Esophagus squamous epithelium (tissue), 4 donors: ENCODE results near the gene MRRF.

ENCODE experiments used
- CTCF ChIP-seq, 6 experiments: fragments of 450-650 bp in 4 of 6; fragments of 200-600 bp in 2 of 6; sonication (generic) in 2 of 6; IDR thresholded peaks; one replicate each; pipeline ENCODE4 v1.5.1; 2016 to 2019; ENCODE audit warnings: antibody characterized with exemption in 6 of 6, mild to moderate bottlenecking in 4 of 6, moderate library complexity in 4 of 6
- POLR2A ChIP-seq, 4 donors: fragments of 450-650 bp; IDR thresholded peaks; one replicate each; pipeline ENCODE4 v1.6.1; 2017; ENCODE audit warnings: antibody characterized with exemption in 4 of 4, mild to moderate bottlenecking in 4 of 4, moderate library complexity in 3 of 4

DNA sequence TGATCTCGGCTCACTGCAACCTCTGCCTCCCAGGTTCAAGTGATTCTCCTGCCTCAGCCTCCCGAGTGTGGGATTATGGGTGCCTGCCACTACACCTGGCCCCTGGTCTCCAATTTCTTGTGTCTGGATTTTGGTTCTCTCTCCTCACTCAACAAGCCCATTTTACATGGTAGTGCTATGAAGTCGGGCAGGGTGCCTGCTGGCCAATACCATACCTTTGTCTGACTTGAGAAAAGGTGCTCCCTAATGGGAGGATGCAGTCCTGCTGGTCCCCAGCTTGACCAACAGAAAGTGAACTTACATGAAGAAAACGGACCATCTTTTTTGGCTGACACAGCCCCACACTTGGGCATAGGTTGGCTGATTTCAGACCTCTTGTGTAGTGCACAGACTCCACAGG lies 84.5 kb downstream of the MRRF start:
- TF ChIP-seq CTCF (IDR thresholded peaks at IDR 0.05) (no peak), POLR2A (IDR thresholded peaks at IDR 0.05) (no peak)
